Panc1 (cell line): ENCODE data around the gene LSMEM2. TPM values are rescaled to one million over a fixed set of nuclear protein-coding genes. Genes with fewer than 3 reads are reported as not detected.

Source experiments
- ATAC-seq: fragments of 200-7000 bp; cut with Tn5 transposase; 2 replicates; pipeline ENCODE4 v1.9.1; 2020; ENCODE audit warnings: mild to moderate bottlenecking, moderate library complexity
- BruUV-seq: library from RNA; stranded (reverse); fragments of 400-500 nt; replicated peaks from 2 replicates; lab custom pipeline; 2021; lab: Mats Ljungman, UMichigan
- CTCF ChIA-PET: fragments of 300-600 bp; sonication (Branson Sonifier 250); formaldehyde crosslinking; loops from one replicate; lab custom pipeline; 2022; ENCODE audit warnings: antibody characterized with exemption; lab: Charles Lee
- POLR2A ChIA-PET: fragments of 300-600 bp; sonication (Branson Sonifier 250); formaldehyde crosslinking; loops from one replicate; lab custom pipeline; 2022; ENCODE audit warnings: antibody characterized with exemption; lab: Charles Lee
- DNase-seq: peaks from one replicate; pipeline ENCODE4 v3.0.0-alpha.2; 2010; ENCODE audit warnings: low read depth, low spot score
- H3K27ac ChIP-seq: 2 replicates; pipeline ENCODE4 v1.5.1; 2011; ENCODE audit warnings: mild to moderate bottlenecking, low read length, inconsistent platforms
- H3K27me3 ChIP-seq: fragments of 200-500 bp; sonication (Bioruptor generic); 2 replicates; pipeline ENCODE4 v1.6.0; 2014; ENCODE audit warnings: low read length, inconsistent platforms; ENCODE audit not compliant: control insufficient read depth, insufficient read depth
- H3K36me3 ChIP-seq: fragments of 200-500 bp; sonication (Bioruptor generic); 2 replicates; pipeline ENCODE4 v1.5.1; 2014; ENCODE audit warnings: inconsistent platforms, mild to moderate bottlenecking, low read length, moderate library complexity; ENCODE audit not compliant: control insufficient read depth, insufficient read depth
- H3K4me1 ChIP-seq: 2 replicates; pipeline ENCODE4 v1.5.1; 2011; ENCODE audit warnings: inconsistent platforms, mild to moderate bottlenecking, low read length, moderate library complexity; ENCODE audit not compliant: control insufficient read depth, insufficient read depth
- H3K4me3 ChIP-seq, 2 experiments: 2 replicates each; pipeline ENCODE4 v1.5.1; 2011 to 2012; ENCODE audit warnings: low read depth in 2 of 2, low read length in 2 of 2, mild to moderate bottlenecking in 2 of 2, inconsistent platforms in 1 of 2, moderate library complexity in 1 of 2
- H3K9me3 ChIP-seq: fragments of 200-500 bp; sonication (Bioruptor generic); 2 replicates; pipeline ENCODE4 v1.5.1; 2014; ENCODE audit warnings: low read depth, mild to moderate bottlenecking, inconsistent platforms, low read length, moderate library complexity; ENCODE audit not compliant: control insufficient read depth, insufficient read depth
- POLR2AphosphoS5 ChIP-seq: IDR thresholded peaks from 2 replicates; pipeline ENCODE4 v1.6.1; 2012; ENCODE audit warnings: mild to moderate bottlenecking, low read depth, low read length, moderate library complexity
- SIN3A ChIP-seq: IDR thresholded peaks from 2 replicates; pipeline ENCODE4 v1.6.1; 2012; ENCODE audit warnings: low read depth, mild to moderate bottlenecking, low read length, moderate library complexity, borderline replicate concordance; ENCODE audit not compliant: insufficient read depth
- TCF7L2 ChIP-seq: IDR thresholded peaks from 2 replicates; pipeline ENCODE4 v1.6.1; 2011; ENCODE audit warnings: mild to moderate bottlenecking, low read depth, low read length, inconsistent platforms
- in situ Hi-C: cut with HindIII; loops from 2 replicates; pipeline ENCODE4 v1.10.0; 2016; ENCODE audit warnings: low sequenced_read_pairs, low pct_unique_long_range_greater_than_20kb
- intact Hi-C: fragments of 100-400 bp; cut with micrococcal nuclease; formaldehyde crosslinking; loops from one replicate; pipeline ENCODE4 v1.10.0; 2022; ENCODE audit not compliant: unreplicated experiment
- total RNA-seq: library from RNA; stranded (reverse); gene quantifications from one replicate; pipeline ENCODE4 v1.2.1, GENCODE V29; 2021; ENCODE audit not compliant: unreplicated experiment
- TF ChIP-seq, protein P1 (sequence below): fragments of 450-650 bp; IDR thresholded peaks from 2 replicates; pipeline ENCODE4 v1.5.1; 2017; ENCODE audit warnings: mild to moderate bottlenecking
- TF ChIP-seq, protein P2 (sequence below), 2 experiments: IDR thresholded peaks; 2 replicates each; pipeline ENCODE4 v1.6.1; 2011 to 2012; ENCODE audit warnings: low read depth in 2 of 2, control low read depth in 1 of 2, low read length in 1 of 2, mild to moderate bottlenecking in 1 of 2, moderate library complexity in 1 of 2; ENCODE audit not compliant: insufficient read depth in 1 of 2

LSMEM2 gene
- total RNA-seq, 1 experiment from 2014 or later: not detected

DNA sequence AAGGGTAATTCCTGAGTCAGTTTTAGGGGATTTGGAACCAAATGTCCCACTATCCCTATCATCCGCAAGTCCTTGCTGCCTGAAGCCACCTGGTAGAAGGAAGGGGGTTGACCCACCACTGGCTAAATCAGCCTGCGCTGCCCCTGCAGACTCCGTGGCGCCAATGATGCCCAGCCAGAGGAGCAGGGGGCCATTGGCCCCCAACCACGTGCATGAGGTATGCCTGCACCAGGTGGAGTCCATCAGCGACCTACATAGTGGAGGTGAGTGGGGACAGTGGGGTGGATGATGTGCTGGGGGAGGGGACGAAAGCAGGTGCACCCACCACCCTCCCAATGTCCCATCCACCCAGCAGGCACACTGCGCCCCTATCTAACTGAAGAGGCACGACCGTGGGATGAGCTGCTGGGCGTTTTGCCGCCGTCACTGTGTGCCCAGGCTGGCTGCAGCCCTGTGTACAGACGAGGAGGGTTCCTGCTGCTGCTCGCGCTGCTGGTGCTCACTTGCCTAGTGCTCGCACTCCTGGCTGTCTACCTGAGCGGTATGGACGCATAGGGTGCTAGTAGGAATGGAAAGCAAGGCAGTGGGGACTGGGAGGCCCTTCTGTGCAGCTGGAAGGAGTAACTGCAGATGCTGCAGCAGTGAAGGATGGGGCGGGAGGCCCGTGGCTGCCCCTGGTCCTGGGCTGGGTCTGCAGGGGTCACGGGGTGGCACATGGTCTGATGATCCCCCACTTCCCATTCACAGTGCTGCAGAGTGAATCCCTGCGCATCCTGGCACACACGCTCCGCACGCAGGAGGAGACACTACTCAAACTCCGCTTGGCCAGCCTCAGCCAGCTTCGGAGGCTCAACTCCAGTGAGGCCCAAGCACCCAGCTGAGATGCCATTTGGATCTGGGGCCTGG is 7.7 kb downstream of the LSMEM2 start:
- TF ChIP-seq POLR2AphosphoS5: no peak; the same call in 1 of the 2 replicates
- TF ChIP-seq, protein P1, sequence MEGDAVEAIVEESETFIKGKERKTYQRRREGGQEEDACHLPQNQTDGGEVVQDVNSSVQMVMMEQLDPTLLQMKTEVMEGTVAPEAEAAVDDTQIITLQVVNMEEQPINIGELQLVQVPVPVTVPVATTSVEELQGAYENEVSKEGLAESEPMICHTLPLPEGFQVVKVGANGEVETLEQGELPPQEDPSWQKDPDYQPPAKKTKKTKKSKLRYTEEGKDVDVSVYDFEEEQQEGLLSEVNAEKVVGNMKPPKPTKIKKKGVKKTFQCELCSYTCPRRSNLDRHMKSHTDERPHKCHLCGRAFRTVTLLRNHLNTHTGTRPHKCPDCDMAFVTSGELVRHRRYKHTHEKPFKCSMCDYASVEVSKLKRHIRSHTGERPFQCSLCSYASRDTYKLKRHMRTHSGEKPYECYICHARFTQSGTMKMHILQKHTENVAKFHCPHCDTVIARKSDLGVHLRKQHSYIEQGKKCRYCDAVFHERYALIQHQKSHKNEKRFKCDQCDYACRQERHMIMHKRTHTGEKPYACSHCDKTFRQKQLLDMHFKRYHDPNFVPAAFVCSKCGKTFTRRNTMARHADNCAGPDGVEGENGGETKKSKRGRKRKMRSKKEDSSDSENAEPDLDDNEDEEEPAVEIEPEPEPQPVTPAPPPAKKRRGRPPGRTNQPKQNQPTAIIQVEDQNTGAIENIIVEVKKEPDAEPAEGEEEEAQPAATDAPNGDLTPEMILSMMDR: no peak
- TF ChIP-seq, protein P2, sequence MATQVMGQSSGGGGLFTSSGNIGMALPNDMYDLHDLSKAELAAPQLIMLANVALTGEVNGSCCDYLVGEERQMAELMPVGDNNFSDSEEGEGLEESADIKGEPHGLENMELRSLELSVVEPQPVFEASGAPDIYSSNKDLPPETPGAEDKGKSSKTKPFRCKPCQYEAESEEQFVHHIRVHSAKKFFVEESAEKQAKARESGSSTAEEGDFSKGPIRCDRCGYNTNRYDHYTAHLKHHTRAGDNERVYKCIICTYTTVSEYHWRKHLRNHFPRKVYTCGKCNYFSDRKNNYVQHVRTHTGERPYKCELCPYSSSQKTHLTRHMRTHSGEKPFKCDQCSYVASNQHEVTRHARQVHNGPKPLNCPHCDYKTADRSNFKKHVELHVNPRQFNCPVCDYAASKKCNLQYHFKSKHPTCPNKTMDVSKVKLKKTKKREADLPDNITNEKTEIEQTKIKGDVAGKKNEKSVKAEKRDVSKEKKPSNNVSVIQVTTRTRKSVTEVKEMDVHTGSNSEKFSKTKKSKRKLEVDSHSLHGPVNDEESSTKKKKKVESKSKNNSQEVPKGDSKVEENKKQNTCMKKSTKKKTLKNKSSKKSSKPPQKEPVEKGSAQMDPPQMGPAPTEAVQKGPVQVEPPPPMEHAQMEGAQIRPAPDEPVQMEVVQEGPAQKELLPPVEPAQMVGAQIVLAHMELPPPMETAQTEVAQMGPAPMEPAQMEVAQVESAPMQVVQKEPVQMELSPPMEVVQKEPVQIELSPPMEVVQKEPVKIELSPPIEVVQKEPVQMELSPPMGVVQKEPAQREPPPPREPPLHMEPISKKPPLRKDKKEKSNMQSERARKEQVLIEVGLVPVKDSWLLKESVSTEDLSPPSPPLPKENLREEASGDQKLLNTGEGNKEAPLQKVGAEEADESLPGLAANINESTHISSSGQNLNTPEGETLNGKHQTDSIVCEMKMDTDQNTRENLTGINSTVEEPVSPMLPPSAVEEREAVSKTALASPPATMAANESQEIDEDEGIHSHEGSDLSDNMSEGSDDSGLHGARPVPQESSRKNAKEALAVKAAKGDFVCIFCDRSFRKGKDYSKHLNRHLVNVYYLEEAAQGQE (IDR thresholded peaks at IDR 0.05; ENCODE audit: insufficient read depth in 1 of 2, low read depth in 2 of 2, low read length in 1 of 2): no peak
- TF ChIP-seq TCF7L2: no peak
- TF ChIP-seq SIN3A: no peak
- BruUV-seq: no TSS peak

DNA sequence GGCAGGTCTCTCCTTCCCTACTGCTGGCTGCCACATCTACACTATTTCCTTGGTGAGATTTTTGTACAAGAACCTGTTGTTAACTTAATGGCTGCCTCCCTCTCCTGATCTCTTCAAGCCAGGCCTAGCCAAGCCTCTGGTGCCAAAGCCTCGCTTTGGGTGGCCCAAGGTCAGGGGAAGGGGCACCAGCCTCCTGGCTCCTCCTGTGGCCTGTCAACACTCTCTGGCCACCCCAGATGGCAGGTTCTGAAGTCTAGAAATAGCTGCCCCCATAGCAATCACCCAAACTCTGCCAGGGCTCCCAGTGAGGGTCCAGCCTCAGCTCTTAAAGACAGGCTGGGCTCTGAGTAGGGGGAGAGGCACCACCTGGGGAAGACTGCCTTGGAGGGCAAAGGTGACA is 8.4 kb downstream of the LSMEM2 start:
- ATAC-seq (no peak), DNase-seq (no peak)
- intact Hi-C loops (no loop called here), in situ Hi-C loops (no loop called here)
- Histone ChIP-seq H3K4me3 (no peak overlapping the region), H3K4me1 (peaks cover 3% of the 10 kb centered on the region; the same call in 1 of the 2 replicates), H3K27me3 (no peaks in the 10 kb centered on the region), H3K27ac (no peak overlapping the region), H3K9me3 (no peaks in the 10 kb centered on the region), H3K36me3 (no peaks in the 10 kb centered on the region)
- ChIA-PET CTCF (no interaction called here), POLR2A (no interaction called here)
- TF ChIP-seq POLR2AphosphoS5 (no peak), SIN3A (no peak), TCF7L2 (no peak)
- TF ChIP-seq, protein P1: no peak
- TF ChIP-seq, protein P2 (IDR thresholded peaks at IDR 0.05; ENCODE audit: insufficient read depth in 1 of 2, low read depth in 2 of 2, low read length in 1 of 2): no peak
- BruUV-seq: no TSS peak

More for the DNA sequence above, 7.7 kb downstream of the LSMEM2 start:
- in situ Hi-C loops: no loop called here
- DNase-seq (no peak), ATAC-seq (peak; percentile 31; the same call in 1 of the 2 replicates)
- no peak overlapping the region for H3K4me3 ChIP-seq
- H3K27ac ChIP-seq: no peak overlapping the region
- POLR2A ChIA-PET: no interaction called here
- CTCF ChIA-PET: no interaction called here
- intact Hi-C loops: no loop called here
- H3K36me3 ChIP-seq: no peaks in the 10 kb centered on the region
- H3K27me3 ChIP-seq: no peaks in the 10 kb centered on the region
- H3K9me3 ChIP-seq: no peaks in the 10 kb centered on the region
- H3K4me1 ChIP-seq: peaks cover 3% of the 10 kb centered on the region; the same call in 1 of the 2 replicates
